GM18526 (cell line): ENCODE measurements around the gene ROBO1.

Experiments used
- POLR2A ChIP-seq: IDR thresholded peaks from 3 replicates; pipeline ENCODE4 v1.6.1; 2011; ENCODE audit not compliant: insufficient read length; ENCODE audit errors: extremely low read depth

The ROBO1 gene

GRCh38 chr3:79358327-79358726 lies 409.5 kb downstream of the ROBO1 start:
- TF ChIP-seq POLR2A: no peak

GRCh38 chr3:79354179-79354688 lies 413.6 kb downstream of the ROBO1 start:
- no peak for TF ChIP-seq POLR2A

GRCh38 chr3:79351699-79352098 lies 416.1 kb downstream of the ROBO1 start:
- no peak for TF ChIP-seq POLR2A

GRCh38 chr3:79344876-79345871 lies 422.6 kb downstream of the ROBO1 start:
- TF ChIP-seq POLR2A: no peak

GRCh38 chr3:79341961-79342360 lies 425.8 kb downstream of the ROBO1 start:
- no peak for TF ChIP-seq POLR2A

- TF ChIP-seq POLR2A: no peak
Measured at GRCh38 chr3:79339846-79340245, 428.0 kb downstream of the ROBO1 start.

- TF ChIP-seq POLR2A: no peak
Measured at GRCh38 chr3:79337798-79338197, 430.0 kb downstream of the ROBO1 start.

GRCh38 chr3:79329154-79329553 lies 438.6 kb downstream of the ROBO1 start:
- TF ChIP-seq POLR2A: no peak

GRCh38 chr3:79326642-79327041 lies 441.2 kb downstream of the ROBO1 start:
- no peak for TF ChIP-seq POLR2A

- TF ChIP-seq POLR2A: no peak
Measured at GRCh38 chr3:79317551-79318518, 450.0 kb downstream of the ROBO1 start.

- no peak for TF ChIP-seq POLR2A
Measured at GRCh38 chr3:79314962-79315361, 452.8 kb downstream of the ROBO1 start.

- no peak for TF ChIP-seq POLR2A
Measured at GRCh38 chr3:79314544-79314943, 453.3 kb downstream of the ROBO1 start.

- TF ChIP-seq POLR2A: no peak
Measured at GRCh38 chr3:79310016-79310415, 457.8 kb downstream of the ROBO1 start.

GRCh38 chr3:79306934-79307570 lies 460.7 kb downstream of the ROBO1 start:
- no peak for TF ChIP-seq POLR2A
